Fibroblast of lung (primary cell): ENCODE measurements around the gene DDN.

Experiments
- CTCF ChIP-seq, 2 donors: IDR thresholded peaks in 1 of 2; conservative IDR thresholded peaks in 1 of 2; 1 replicate in 1 of 2; 2 replicates in 1 of 2; pipeline ENCODE4 v1.5.1; 2011 to 2012; ENCODE audit warnings: low read length in 2 of 2, control low read depth in 1 of 2, inconsistent platforms in 1 of 2, low read depth in 1 of 2, mild to moderate bottlenecking in 1 of 2
- EZH2 ChIP-seq: IDR thresholded peaks from 2 replicates; pipeline ENCODE4 v1.5.1; 2012; ENCODE audit warnings: low read length, control low read depth, mild to moderate bottlenecking; ENCODE audit errors: missing control alignments

GRCh38 chr12:48997719-48998496 lies 1.3 kb downstream of the DDN start:
- TF ChIP-seq CTCF (conservative IDR thresholded peaks at IDR 0.05 in 1 of 2, IDR thresholded peaks at IDR 0.05 in 1 of 2; ENCODE audit: low read depth in 1 of 2, low read length in 2 of 2): no peak
- peak; percentile 87 for TF ChIP-seq EZH2
